NCI-H1436 treated with DMSO at 0.1 percent for 48 hours (cell line): ENCODE results near the gene HK2.

Experiments
- DNase-seq: peaks from one replicate; lab custom pipeline; 2025; lab: John Stamatoyannopoulos, UW

HK2 gene

GRCh38 chr2:74857215-74857614 is 23.3 kb downstream of the HK2 start:
- DNase-seq, result no peak

- no peak for DNase-seq
Measured at GRCh38 chr2:74857725-74858124, 23.8 kb downstream of the HK2 start.

- DNase-seq, result no peak
Measured at GRCh38 chr2:74858281-74858680, 24.4 kb downstream of the HK2 start.

GRCh38 chr2:74860079-74860478 is 26.2 kb downstream of the HK2 start:
- no peak for DNase-seq

- no peak for DNase-seq
Measured at GRCh38 chr2:74860521-74860920, 26.6 kb downstream of the HK2 start.

GRCh38 chr2:74861531-74861930 is 27.6 kb downstream of the HK2 start:
- no peak for DNase-seq

- no peak for DNase-seq
Measured at GRCh38 chr2:74862020-74862964, 28.4 kb downstream of the HK2 start.

- DNase-seq, result no peak
Measured at GRCh38 chr2:74863802-74864248, 29.9 kb downstream of the HK2 start.

- DNase-seq, result no peak
Measured at GRCh38 chr2:74864728-74865722, 31.1 kb downstream of the HK2 start.

GRCh38 chr2:74865770-74866674 is 32.1 kb downstream of the HK2 start:
- no peak for DNase-seq

- no peak for DNase-seq
Measured at GRCh38 chr2:74867841-74868658, 34.1 kb downstream of the HK2 start.

GRCh38 chr2:74869517-74869916 is 35.6 kb downstream of the HK2 start:
- no peak for DNase-seq

- DNase-seq, result no peak
Measured at GRCh38 chr2:74870951-74871350, 37.0 kb downstream of the HK2 start.

- DNase-seq, result no peak
Measured at GRCh38 chr2:74871414-74871813, 37.5 kb downstream of the HK2 start.

- no peak for DNase-seq
Measured at GRCh38 chr2:74872389-74872836, 38.5 kb downstream of the HK2 start.

GRCh38 chr2:74873012-74873665 is 39.2 kb downstream of the HK2 start:
- no peak for DNase-seq

- no peak for DNase-seq
Measured at GRCh38 chr2:74873678-74874640, 40.0 kb downstream of the HK2 start.

GRCh38 chr2:74876081-74876886 is 42.4 kb downstream of the HK2 start:
- no peak for DNase-seq
